ENCODE measurements around the gene CHRNA9. TPM values are rescaled to one million over a fixed set of nuclear protein-coding genes. Genes with fewer than 3 reads are reported as not detected.

The CHRNA9 gene
- total RNA-seq, 3 donors from 2014 or later (not counting 1 experiment from before 2014, with no cell fraction given) = not detected

GRCh38 chr4:40295572-40295971, 39.6 kb upstream of the CHRNA9 start:
- no peak for ATAC-seq
- Mint-ChIP-seq H3K27ac (no peak overlapping the region), H3K4me1 (no peaks in the 10 kb centered on the region), H3K27me3 (ENCODE audit: low read depth in 2 of 2) (peaks cover 6 to 9% of the 10 kb centered on the region in 2 donors), H3K4me3 (no peak overlapping the region), H3K9me3 (no peaks in the 10 kb centered on the region), H3K36me3 (no peaks in the 10 kb centered on the region)
- DNase-seq = no peak
- intact Hi-C loops (cut with micrococcal nuclease) = no loop called here
- Histone ChIP-seq H3K4me3 (ENCODE audit: low read length) (no peak overlapping the region), H3K27me3 (ENCODE audit: control insufficient read depth, insufficient read depth, low read length) (no peaks in the 10 kb centered on the region), H3K9me3 (ENCODE audit: control insufficient read depth, insufficient read depth, low read length) (peaks cover 8% of the 10 kb centered on the region), H3K36me3 (ENCODE audit: control insufficient read depth, insufficient read depth, low read length) (no peaks in the 10 kb centered on the region), H3K4me1 (ENCODE audit: control insufficient read depth, insufficient read depth, low read length) (peaks cover 14% of the 10 kb centered on the region), H3K27ac (ENCODE audit: low read length) (no peak overlapping the region)
- no peak for TF ChIP-seq CTCF (IDR thresholded peaks at IDR 0.05)
- WGBS (ENCODE audit: insufficient coverage) = 97% methylated on average over 4 of the region's 4 CpGs

- Mint-ChIP-seq H3K27ac (no peak overlapping the region), H3K9me3 (no peaks in the 10 kb centered on the region), H3K4me1 (peaks cover 17 to 18% of the 10 kb centered on the region in 2 donors), H3K36me3 (no peaks in the 10 kb centered on the region), H3K27me3 (ENCODE audit: low read depth in 2 of 2) (peaks cover 0 to 6% of the 10 kb centered on the region in 2 donors), H3K4me3 (no peak overlapping the region)
- WGBS (ENCODE audit: insufficient coverage) = 93% methylated on average over 5 of the region's 6 CpGs
- no peak overlapping the region for H3K27ac ChIP-seq (ENCODE audit: low read length)
- H3K27me3 ChIP-seq (ENCODE audit: control insufficient read depth, insufficient read depth, low read length) = no peaks in the 10 kb centered on the region
- DNase-seq (no peak), ATAC-seq (no peak)
- peaks cover 8% of the 10 kb centered on the region for H3K9me3 ChIP-seq (ENCODE audit: control insufficient read depth, insufficient read depth, low read length)
- TF ChIP-seq CTCF (IDR thresholded peaks at IDR 0.05) = no peak
- H3K4me3 ChIP-seq (ENCODE audit: low read length) = no peak overlapping the region
- peaks cover 37% of the 10 kb centered on the region for H3K4me1 ChIP-seq (ENCODE audit: control insufficient read depth, insufficient read depth, low read length)
- intact Hi-C loops (cut with micrococcal nuclease) = no loop called here
- H3K36me3 ChIP-seq (ENCODE audit: control insufficient read depth, insufficient read depth, low read length) = no peaks in the 10 kb centered on the region
Observed at GRCh38 chr4:40299126-40299525, 36.0 kb upstream of the CHRNA9 start.

- no peaks in the 10 kb centered on the region for H3K27me3 ChIP-seq (ENCODE audit: control insufficient read depth, insufficient read depth, low read length)
- DNase-seq (peak in 1 of 2 donors; percentile 40), ATAC-seq (no peak)
- Mint-ChIP-seq H3K4me1 (peaks cover 22 to 23% of the 10 kb centered on the region in 2 donors), H3K4me3 (no peak overlapping the region), H3K36me3 (no peaks in the 10 kb centered on the region), H3K27ac (no peak overlapping the region), H3K9me3 (no peaks in the 10 kb centered on the region), H3K27me3 (ENCODE audit: low read depth in 2 of 2) (peaks cover 0 to 6% of the 10 kb centered on the region in 2 donors)
- 70% methylated on average over 3 of the region's 3 CpGs for WGBS (ENCODE audit: insufficient coverage)
- H3K9me3 ChIP-seq (ENCODE audit: control insufficient read depth, insufficient read depth, low read length) = peaks cover 10% of the 10 kb centered on the region
- no peak for TF ChIP-seq CTCF (IDR thresholded peaks at IDR 0.05)
- peak overlapping the region; percentile 74 for H3K27ac ChIP-seq (ENCODE audit: low read length)
- H3K4me3 ChIP-seq (ENCODE audit: low read length) = no peak overlapping the region
- H3K36me3 ChIP-seq (ENCODE audit: control insufficient read depth, insufficient read depth, low read length) = no peaks in the 10 kb centered on the region
- H3K4me1 ChIP-seq (ENCODE audit: control insufficient read depth, insufficient read depth, low read length) = peaks cover 44% of the 10 kb centered on the region
- intact Hi-C loops (cut with micrococcal nuclease) = loop anchor here (10.0 kb wide), 1 partner anchor 55 kb away; no protein-coding TSS in a partner anchor
Observed at GRCh38 chr4:40299811-40300292, 35.3 kb upstream of the CHRNA9 start.
